ENCODE data around the gene CLCN7.

DNA sequence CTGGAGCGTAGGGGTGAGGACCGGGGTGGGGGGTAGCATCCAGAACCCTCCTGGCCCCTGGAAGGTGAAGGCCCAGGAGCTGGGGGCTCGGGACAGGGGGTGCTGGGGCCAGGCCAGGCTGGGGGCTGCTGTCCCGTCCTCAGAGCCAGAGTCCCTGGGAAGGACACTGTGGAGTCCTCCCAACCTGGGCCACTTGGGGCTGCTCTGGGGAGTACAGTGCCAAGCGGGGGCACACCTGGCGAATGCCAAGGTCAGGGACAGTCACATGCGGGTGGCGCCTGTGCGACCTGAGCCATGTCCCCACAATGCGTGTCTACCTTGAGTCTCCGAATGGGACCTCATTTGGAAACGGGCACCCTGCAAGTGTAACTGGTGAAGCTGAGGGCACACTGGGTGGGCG lies 45.2 kb downstream of the CLCN7 start:
- TF ChIP-seq, protein P1, sequence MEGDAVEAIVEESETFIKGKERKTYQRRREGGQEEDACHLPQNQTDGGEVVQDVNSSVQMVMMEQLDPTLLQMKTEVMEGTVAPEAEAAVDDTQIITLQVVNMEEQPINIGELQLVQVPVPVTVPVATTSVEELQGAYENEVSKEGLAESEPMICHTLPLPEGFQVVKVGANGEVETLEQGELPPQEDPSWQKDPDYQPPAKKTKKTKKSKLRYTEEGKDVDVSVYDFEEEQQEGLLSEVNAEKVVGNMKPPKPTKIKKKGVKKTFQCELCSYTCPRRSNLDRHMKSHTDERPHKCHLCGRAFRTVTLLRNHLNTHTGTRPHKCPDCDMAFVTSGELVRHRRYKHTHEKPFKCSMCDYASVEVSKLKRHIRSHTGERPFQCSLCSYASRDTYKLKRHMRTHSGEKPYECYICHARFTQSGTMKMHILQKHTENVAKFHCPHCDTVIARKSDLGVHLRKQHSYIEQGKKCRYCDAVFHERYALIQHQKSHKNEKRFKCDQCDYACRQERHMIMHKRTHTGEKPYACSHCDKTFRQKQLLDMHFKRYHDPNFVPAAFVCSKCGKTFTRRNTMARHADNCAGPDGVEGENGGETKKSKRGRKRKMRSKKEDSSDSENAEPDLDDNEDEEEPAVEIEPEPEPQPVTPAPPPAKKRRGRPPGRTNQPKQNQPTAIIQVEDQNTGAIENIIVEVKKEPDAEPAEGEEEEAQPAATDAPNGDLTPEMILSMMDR (conservative IDR thresholded peaks at IDR 0.05; ENCODE audit: low read depth, low read length) = no peak
- no peak for TF ChIP-seq RCOR1 (IDR thresholded peaks at IDR 0.05; ENCODE audit: insufficient replicate concordance, low read length)
- no peak for TF ChIP-seq POLR2A (IDR thresholded peaks at IDR 0.05; ENCODE audit: low read depth, low read length)
- TF ChIP-seq RAD21 (IDR thresholded peaks at IDR 0.05; ENCODE audit: low read length) = no peak
- TF ChIP-seq BHLHE40 (IDR thresholded peaks at IDR 0.05; ENCODE audit: low read depth, low read length) = no peak
- TF ChIP-seq RFX5 (IDR thresholded peaks at IDR 0.05; ENCODE audit: low read depth, low read length) = no peak
- TF ChIP-seq MXI1 (IDR thresholded peaks at IDR 0.05; ENCODE audit: borderline replicate concordance, low read depth, low read length) = no peak
- no peak for TF ChIP-seq CEBPB (IDR thresholded peaks at IDR 0.05; ENCODE audit: low read depth, low read length)
- TF ChIP-seq, protein P2, sequence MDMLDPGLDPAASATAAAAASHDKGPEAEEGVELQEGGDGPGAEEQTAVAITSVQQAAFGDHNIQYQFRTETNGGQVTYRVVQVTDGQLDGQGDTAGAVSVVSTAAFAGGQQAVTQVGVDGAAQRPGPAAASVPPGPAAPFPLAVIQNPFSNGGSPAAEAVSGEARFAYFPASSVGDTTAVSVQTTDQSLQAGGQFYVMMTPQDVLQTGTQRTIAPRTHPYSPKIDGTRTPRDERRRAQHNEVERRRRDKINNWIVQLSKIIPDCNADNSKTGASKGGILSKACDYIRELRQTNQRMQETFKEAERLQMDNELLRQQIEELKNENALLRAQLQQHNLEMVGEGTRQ (IDR thresholded peaks at IDR 0.05; ENCODE audit: low read depth, low read length) = no peak
- TF ChIP-seq FOS (IDR thresholded peaks at IDR 0.05; ENCODE audit: low read depth, low read length) = no peak

Data from IMR-90 (cell line).